H54 (cell line): ENCODE results near the gene PANX3.
"Not testable (repeated sequence)": the region's sequence is repeated elsewhere in the genome, so short reads cannot be mapped to it uniquely, and the experiment has no call there.

ENCODE experiments used
- DNase-seq: peaks from one replicate; pipeline ENCODE4 v3.0.0; 2011; ENCODE audit warnings: low spot score, mixed read lengths; ENCODE audit not compliant: insufficient read length
- FAIRE-seq: peaks from 3 replicates; lab custom pipeline; 2011; peaks lifted over from hg19 to GRCh38; lab: Jason Lieb, UNC
- POLR2A ChIP-seq: IDR thresholded peaks from 2 replicates; pipeline ENCODE4 v1.6.1; 2011; ENCODE audit warnings: low read depth, mild to moderate bottlenecking, low read length

The PANX3 gene

DNA sequence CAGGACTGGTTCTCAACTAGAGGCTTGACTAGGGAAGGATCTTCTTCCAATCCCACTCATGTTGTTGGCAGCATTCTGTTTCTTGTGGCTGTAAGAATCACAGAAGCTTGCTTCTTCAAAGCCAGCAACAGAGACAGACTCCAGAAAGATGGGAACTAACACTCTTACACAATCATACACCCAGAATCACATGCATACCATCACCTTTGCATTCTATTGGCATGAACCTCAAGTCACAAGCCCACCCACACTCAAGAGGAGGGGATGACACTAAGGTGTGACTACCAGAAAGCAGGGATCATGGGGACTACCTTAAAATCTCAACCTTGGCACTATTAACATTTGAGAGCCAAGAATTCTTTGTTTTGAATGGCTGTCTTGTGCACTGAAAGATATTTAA, 13.6 kb upstream of the PANX3 start:
- DNase-seq (no peak), FAIRE-seq (no peak)
- TF ChIP-seq POLR2A = no peak

DNA sequence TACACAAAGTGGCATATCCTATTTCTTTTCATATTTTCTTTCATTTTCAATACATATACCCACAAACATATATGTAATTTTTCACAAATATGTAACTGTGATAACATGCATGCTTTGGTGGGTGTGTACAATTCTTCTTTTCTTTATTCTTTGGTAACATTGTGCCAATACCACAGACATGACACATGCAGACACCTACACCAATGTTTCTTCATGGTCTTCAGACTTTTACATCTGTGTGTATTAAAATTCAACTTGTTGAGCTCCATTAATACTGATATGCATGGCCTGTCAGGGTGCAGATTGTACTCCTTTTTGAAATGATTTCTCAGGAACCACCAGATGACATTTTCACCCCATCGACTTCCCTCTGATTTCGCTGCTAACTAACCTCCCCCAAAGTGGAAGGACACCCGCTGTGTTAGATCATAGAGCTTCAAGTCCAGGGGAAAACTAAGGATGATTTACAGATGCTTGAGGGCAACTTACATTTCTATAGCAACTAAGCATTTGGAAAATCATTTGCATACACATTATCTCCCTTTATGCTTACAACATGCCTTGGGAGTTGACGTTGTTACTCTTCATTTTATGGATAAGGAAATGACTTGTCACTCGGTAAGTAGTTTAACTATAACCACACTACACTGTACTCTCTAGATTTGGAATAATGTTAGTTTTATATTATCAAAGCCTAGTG, 10.5 kb upstream of the PANX3 start:
- FAIRE-seq (no peak), DNase-seq (no peak)
- no peak for TF ChIP-seq POLR2A

DNA sequence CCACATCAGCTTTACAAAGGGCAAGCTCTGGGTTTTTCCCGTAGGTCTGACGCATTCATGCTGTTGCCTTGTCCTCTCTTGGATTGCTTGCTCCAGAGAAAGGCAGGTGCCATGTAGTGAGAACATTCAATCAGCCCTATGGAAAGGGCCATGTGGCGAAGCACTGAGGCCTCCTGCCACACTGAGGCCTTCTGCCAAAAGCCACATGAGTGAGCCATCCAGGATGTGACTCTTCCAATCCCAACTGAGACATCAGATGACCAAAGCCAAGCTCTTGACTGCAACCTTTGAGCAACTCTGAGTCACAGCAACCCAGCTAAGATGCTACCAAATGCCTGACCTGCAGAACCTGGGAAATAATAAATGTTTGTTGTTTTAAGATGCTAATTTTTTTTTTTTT, 9.0 kb upstream of the PANX3 start:
- DNase-seq = peak; percentile 42
- no peak for TF ChIP-seq POLR2A
- peak; percentile 95 for FAIRE-seq

- not testable (repeated sequence) for DNase-seq, FAIRE-seq
Observed at GRCh38 chr11:124602723-124603122, 8.5 kb upstream of the PANX3 start.

DNA sequence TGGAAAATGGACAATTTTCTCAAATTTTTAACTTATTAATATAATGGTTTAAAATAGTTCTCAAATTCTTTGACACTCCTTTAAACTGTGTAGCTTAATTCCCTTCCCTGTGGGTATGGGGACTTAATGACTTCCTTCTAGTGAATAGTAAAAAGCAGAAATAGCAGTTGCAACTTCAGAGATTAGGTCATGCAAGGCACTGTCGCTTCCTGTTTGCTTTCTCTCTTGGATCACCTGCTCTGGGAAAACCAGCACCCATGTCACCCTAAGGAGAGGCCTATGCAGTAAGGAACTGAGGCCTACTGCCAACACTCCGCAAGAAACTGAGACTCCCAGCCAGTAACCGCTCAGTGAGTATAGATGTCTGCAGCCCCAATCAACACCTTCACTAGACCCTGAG, 5.5 kb upstream of the PANX3 start:
- DNase-seq (no peak), FAIRE-seq (no peak)
- no peak for TF ChIP-seq POLR2A

GRCh38 chr11:124608147-124608546, 3.1 kb upstream of the PANX3 start:
- DNase-seq = no peak
- no peak for FAIRE-seq
- TF ChIP-seq POLR2A = no peak

GRCh38 chr11:124610295-124610694, 933 bp upstream of the PANX3 start:
- FAIRE-seq (no peak), DNase-seq (no peak)
- TF ChIP-seq POLR2A = no peak

DNA sequence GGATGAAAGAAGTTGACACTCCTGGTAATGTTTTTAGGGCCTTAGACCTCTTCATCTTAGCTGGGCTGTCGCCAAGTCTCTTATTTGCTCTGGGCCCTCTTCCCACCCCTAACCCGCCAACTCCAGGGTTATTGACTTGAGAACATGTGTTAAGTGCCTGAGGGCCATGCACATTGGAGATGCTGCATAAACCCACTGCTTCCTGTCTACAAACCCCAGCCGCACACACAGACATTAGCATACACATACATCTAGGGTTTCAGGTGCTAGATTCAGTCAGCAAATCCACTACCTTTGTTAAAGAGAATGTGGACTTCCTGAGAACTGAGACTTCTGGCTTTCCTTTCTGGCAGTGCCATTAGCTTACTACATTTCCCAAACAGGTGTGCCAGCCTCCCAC, 817 bp downstream of the PANX3 start:
- TF ChIP-seq POLR2A = no peak
- DNase-seq (no peak), FAIRE-seq (no peak)

GRCh38 chr11:124612567-124613246, 1.5 kb downstream of the PANX3 start:
- FAIRE-seq (no peak), DNase-seq (no peak)
- no peak for TF ChIP-seq POLR2A

- no peak for TF ChIP-seq POLR2A
- no peak for DNase-seq
- no peak for FAIRE-seq
Observed at GRCh38 chr11:124618863-124619262, 7.6 kb downstream of the PANX3 start.

GRCh38 chr11:124622531-124623451, 11.6 kb downstream of the PANX3 start, which contains the start of gene TBRG1:
Gene TBRG1, plus strand, starts transcription at chr11:124622864. Its CDS starts 220 bp downstream, at chr11:124623084.
- peak; percentile 65 for DNase-seq
- TF ChIP-seq POLR2A = peak; percentile 83
- peak; percentile 64 for FAIRE-seq

- DNase-seq (no peak), FAIRE-seq (no peak)
- TF ChIP-seq POLR2A = no peak
Observed at GRCh38 chr11:124623861-124624525, 12.8 kb downstream of the PANX3 start.

GRCh38 chr11:124625504-124626168, 14.4 kb downstream of the PANX3 start:
- no peak for TF ChIP-seq POLR2A
- FAIRE-seq (no peak), DNase-seq (no peak)
